Stimulated activated CD8-positive, alpha-beta memory T cell treated with anti-CD3 and anti-CD28 coated beads, Interleukin-4, amount 100 ng/mL, for 4 hours (primary cell): Measurements from ENCODE around the gene CACNG6.
"Not testable (repeated sequence)": the region's sequence is repeated elsewhere in the genome, so short reads cannot be mapped to it uniquely, and the experiment has no call there.

Source experiments
- DNase-seq, 2 donors: peaks; one replicate each; pipeline ENCODE4 v3.0.0-alpha.2; 2020; ENCODE audit warnings: low read depth in 2 of 2, low spot score in 1 of 2

Gene CACNG6

GRCh38 chr19:53991224-53992113 lies at the start of gene CACNG6:
TSS of gene CACNG6 (plus strand) at chr19:53991637. CDS start at chr19:53992878, 1,241 bp downstream.
- DNase-seq, result no peak

- no peak for DNase-seq
Measured at GRCh38 chr19:53942001-53942786, 49.2 kb upstream of the CACNG6 start.

- DNase-seq, result no peak
Measured at GRCh38 chr19:53944416-53944815, 47.0 kb upstream of the CACNG6 start.

GRCh38 chr19:53944933-53945332 lies 46.5 kb upstream of the CACNG6 start:
- no peak for DNase-seq

- no peak for DNase-seq
Measured at GRCh38 chr19:53945441-53945840, 46.0 kb upstream of the CACNG6 start.

- no peak for DNase-seq
Measured at GRCh38 chr19:53945998-53946397, 45.4 kb upstream of the CACNG6 start.

GRCh38 chr19:53947624-53948023 lies 43.8 kb upstream of the CACNG6 start:
- no peak for DNase-seq

- not testable (repeated sequence) for DNase-seq
Measured at GRCh38 chr19:53948611-53949010, 42.8 kb upstream of the CACNG6 start.

- DNase-seq, result no peak
Measured at GRCh38 chr19:53951436-53951835, 40.0 kb upstream of the CACNG6 start.

- no peak for DNase-seq
Measured at GRCh38 chr19:53951947-53952346, 39.5 kb upstream of the CACNG6 start.

GRCh38 chr19:53953383-53953782 lies 38.1 kb upstream of the CACNG6 start:
- no peak for DNase-seq

GRCh38 chr19:53957448-53958167 lies 33.8 kb upstream of the CACNG6 start:
- no peak for DNase-seq

GRCh38 chr19:53958168-53958571 lies 33.3 kb upstream of the CACNG6 start:
- no peak for DNase-seq

- DNase-seq, result no peak
Measured at GRCh38 chr19:53958823-53959757, 32.3 kb upstream of the CACNG6 start.

- DNase-seq, result no peak
Measured at GRCh38 chr19:53960187-53960586, 31.2 kb upstream of the CACNG6 start.

- DNase-seq, result no peak
Measured at GRCh38 chr19:53960886-53961285, 30.6 kb upstream of the CACNG6 start.

GRCh38 chr19:53961523-53962356 lies 29.7 kb upstream of the CACNG6 start:
- no peak for DNase-seq

GRCh38 chr19:53962887-53963431 lies 28.5 kb upstream of the CACNG6 start, which contains the start of gene CACNG8:
TSS of gene CACNG8 (plus strand) at chr19:53962937.
- no peak for DNase-seq

GRCh38 chr19:53965091-53965490 lies 26.3 kb upstream of the CACNG6 start:
- DNase-seq, result no peak
